Measurements from ENCODE around the gene PLAAT2. TPM values are rescaled to one million over a fixed set of nuclear protein-coding genes. Genes with fewer than 3 reads are reported as not detected.
"Not testable (repeated sequence)": the region's sequence is repeated elsewhere in the genome, so short reads cannot be mapped to it uniquely, and the experiment has no call there.

Gene PLAAT2
- total RNA-seq, 4 donors from 2014 or later, result not detected

DNA sequence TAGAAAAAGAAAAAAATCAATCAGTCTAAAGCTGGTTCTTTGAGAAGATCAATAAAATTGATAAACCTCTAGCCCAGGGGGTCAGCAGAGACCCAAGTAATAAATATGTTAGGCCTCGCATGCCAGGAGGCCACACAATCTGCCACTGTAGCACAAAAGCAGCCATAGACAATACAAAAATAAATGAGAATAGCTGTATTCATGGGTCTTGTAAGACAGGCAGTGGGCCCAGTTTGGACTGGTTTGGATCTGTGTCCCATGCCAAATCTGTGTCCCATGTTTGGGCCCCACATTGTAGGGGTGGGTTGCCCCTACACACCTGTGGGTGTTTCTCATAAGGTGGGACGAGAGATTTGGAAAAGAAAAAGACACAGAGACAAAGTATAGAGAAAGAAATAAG, 33.2 kb downstream of the PLAAT2 start:
- Histone ChIP-seq H3K27ac (no peak overlapping the region), H3K27me3 (no peaks in the 10 kb centered on the region), H3K4me1 (no peaks in the 10 kb centered on the region), H3K36me3 (no peaks in the 10 kb centered on the region), H3K4me3 (no peak overlapping the region), H3K9me3 (no peaks in the 10 kb centered on the region)
- DNase-seq, result no peak
- no peak for TF ChIP-seq POLR2A (IDR thresholded peaks at IDR 0.05)
- TF ChIP-seq, protein P1, sequence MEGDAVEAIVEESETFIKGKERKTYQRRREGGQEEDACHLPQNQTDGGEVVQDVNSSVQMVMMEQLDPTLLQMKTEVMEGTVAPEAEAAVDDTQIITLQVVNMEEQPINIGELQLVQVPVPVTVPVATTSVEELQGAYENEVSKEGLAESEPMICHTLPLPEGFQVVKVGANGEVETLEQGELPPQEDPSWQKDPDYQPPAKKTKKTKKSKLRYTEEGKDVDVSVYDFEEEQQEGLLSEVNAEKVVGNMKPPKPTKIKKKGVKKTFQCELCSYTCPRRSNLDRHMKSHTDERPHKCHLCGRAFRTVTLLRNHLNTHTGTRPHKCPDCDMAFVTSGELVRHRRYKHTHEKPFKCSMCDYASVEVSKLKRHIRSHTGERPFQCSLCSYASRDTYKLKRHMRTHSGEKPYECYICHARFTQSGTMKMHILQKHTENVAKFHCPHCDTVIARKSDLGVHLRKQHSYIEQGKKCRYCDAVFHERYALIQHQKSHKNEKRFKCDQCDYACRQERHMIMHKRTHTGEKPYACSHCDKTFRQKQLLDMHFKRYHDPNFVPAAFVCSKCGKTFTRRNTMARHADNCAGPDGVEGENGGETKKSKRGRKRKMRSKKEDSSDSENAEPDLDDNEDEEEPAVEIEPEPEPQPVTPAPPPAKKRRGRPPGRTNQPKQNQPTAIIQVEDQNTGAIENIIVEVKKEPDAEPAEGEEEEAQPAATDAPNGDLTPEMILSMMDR (IDR thresholded peaks at IDR 0.05), result no peak
- intact Hi-C loops (cut with DNase I; ENCODE audit: low total_unique reads), result no loop called here

DNA sequence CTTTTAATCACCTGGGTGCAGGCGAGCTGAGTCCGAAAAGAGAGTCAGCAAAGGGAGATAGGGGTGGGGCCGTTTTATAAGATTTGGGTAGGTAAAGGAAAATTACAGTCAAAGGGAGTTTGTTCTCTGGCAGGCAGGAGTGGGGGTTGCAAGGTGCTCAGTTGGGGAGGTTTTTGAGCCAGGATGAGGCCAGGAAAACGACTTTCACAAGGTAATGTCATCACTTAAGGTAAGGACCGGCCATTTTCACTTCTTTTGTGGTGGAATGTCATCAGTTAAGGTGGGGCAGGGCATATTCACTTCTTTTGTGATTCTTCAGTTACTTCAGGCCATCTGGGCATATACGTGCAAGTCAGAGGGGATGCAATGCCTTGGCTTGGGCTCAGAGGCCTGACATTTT, 33.8 kb downstream of the PLAAT2 start:
- H3K36me3 ChIP-seq; H3K27me3 ChIP-seq; H3K4me3 ChIP-seq; intact Hi-C loops (cut with DNase I; ENCODE audit: low total_unique reads); H3K9me3 ChIP-seq; H3K27ac ChIP-seq; DNase-seq; H3K4me1 ChIP-seq: not testable (repeated sequence)

DNA sequence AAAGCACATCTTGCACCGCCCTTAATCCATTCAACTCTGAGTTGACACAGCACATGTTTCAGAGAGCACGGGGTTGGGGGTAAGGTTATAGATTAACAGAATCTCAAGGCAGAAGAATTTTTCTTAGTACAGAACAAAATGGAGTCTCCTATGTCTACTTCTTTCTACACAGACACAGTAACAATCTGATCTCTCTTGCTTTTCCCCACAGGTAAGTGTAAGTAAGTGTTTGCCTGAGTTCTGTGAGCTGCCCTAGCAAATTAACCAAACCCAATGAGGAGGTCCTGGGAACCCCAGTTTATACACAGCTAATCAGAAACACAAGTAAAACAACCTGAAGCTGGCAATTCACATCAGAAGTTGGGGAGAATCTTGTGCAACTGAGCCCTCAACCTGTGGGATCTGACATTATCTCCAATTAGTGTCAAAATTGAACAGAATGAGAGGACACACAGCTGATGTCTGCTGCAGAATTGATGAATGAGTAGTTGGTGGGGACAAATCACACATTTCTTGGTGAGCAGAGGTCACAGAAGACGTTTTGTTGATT, 34.4 kb downstream of the PLAAT2 start:
- H3K27me3 ChIP-seq; DNase-seq; H3K4me3 ChIP-seq; H3K27ac ChIP-seq; H3K9me3 ChIP-seq; intact Hi-C loops (cut with DNase I; ENCODE audit: low total_unique reads); H3K4me1 ChIP-seq; H3K36me3 ChIP-seq: not testable (repeated sequence)

DNA sequence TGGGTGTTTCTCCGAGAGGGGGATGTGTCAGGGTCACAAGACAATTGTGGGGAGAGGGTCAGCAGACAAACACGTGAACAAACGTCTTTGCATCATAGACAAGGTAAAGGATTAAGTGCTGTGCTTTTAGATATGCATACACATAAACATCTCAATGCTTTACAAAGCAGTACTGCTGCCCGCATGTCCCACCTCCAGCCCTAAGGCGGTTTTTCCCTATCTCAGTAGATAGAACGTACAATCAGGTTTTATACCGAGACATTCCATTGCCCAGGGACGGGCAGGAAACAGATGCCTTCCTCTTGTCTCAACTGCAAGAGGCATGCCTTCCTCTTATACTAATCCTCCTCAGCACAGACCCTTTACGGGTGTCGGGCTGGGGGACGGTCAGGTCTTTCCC, 35.0 kb downstream of the PLAAT2 start:
- H3K27me3 ChIP-seq; H3K4me1 ChIP-seq; H3K4me3 ChIP-seq; H3K27ac ChIP-seq; intact Hi-C loops (cut with DNase I; ENCODE audit: low total_unique reads); H3K9me3 ChIP-seq; H3K36me3 ChIP-seq; DNase-seq: not testable (repeated sequence)

- H3K4me3 ChIP-seq, result no peak overlapping the region
- intact Hi-C loops (cut with DNase I; ENCODE audit: low total_unique reads), result no loop called here
- no peaks in the 10 kb centered on the region for H3K4me1 ChIP-seq
- peaks cover 0 to 3% of the 10 kb centered on the region in 2 donors for H3K9me3 ChIP-seq
- TF ChIP-seq, protein P1 (IDR thresholded peaks at IDR 0.05), result no peak
- TF ChIP-seq POLR2A (IDR thresholded peaks at IDR 0.05), result no peak
- DNase-seq, result no peak
- no peak overlapping the region for H3K27ac ChIP-seq
- H3K27me3 ChIP-seq, result no peaks in the 10 kb centered on the region
- no peaks in the 10 kb centered on the region for H3K36me3 ChIP-seq
Measured at GRCh38 chr11:63527667-63528066, 35.5 kb downstream of the PLAAT2 start.

GRCh38 chr11:63523151-63523550, 40.0 kb downstream of the PLAAT2 start:
- no peaks in the 10 kb centered on the region for H3K36me3 ChIP-seq
- H3K27me3 ChIP-seq, result no peaks in the 10 kb centered on the region
- H3K4me1 ChIP-seq, result no peaks in the 10 kb centered on the region
- no peak for TF ChIP-seq POLR2A (IDR thresholded peaks at IDR 0.05)
- TF ChIP-seq, protein P1 (IDR thresholded peaks at IDR 0.05), result no peak
- H3K4me3 ChIP-seq, result no peak overlapping the region
- intact Hi-C loops (cut with DNase I; ENCODE audit: low total_unique reads), result no loop called here
- DNase-seq, result no peak
- peaks cover 0 to 3% of the 10 kb centered on the region in 2 donors for H3K9me3 ChIP-seq
- no peak overlapping the region for H3K27ac ChIP-seq

DNA sequence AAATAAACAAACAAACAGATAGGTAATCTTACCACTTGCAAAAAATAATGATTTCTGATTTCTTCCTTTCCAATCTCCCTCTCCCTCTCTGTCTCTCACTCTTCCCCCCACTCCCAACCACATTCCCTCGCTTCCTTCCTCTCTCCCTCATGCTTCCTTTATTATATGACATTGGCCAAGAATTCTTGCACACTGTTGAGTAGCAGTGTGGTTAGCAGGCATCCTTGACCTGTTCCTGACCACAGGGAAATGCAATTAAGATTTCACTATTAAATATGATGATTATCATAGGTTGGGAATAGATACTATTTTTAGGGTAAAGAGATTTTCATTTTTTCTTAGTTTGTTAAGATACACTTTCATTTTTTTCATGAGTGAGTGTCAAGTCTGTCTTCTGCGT, 41.3 kb downstream of the PLAAT2 start:
- Histone ChIP-seq H3K27ac (no peak overlapping the region), H3K27me3 (no peaks in the 10 kb centered on the region), H3K36me3 (no peaks in the 10 kb centered on the region), H3K9me3 (peaks cover 0 to 3% of the 10 kb centered on the region in 2 donors), H3K4me1 (no peaks in the 10 kb centered on the region), H3K4me3 (no peak overlapping the region)
- no peak for DNase-seq
- intact Hi-C loops (cut with DNase I; ENCODE audit: low total_unique reads), result no loop called here
- TF ChIP-seq, protein P1 (IDR thresholded peaks at IDR 0.05), result no peak
- TF ChIP-seq POLR2A (IDR thresholded peaks at IDR 0.05), result no peak

Data from uterus (tissue), 4 donors.